ENCODE measurements around the gene ATXN7L1. TPM values are rescaled to one million over a fixed set of nuclear protein-coding genes. Genes with fewer than 3 reads are reported as not detected.

Gene ATXN7L1
- total and polyA plus RNA-seq, 2 of the 13 experiments (the other 11 are each of a cell fraction or from before 2014, with no cell fraction given) = 4.1 to 7.8 TPM

DNA sequence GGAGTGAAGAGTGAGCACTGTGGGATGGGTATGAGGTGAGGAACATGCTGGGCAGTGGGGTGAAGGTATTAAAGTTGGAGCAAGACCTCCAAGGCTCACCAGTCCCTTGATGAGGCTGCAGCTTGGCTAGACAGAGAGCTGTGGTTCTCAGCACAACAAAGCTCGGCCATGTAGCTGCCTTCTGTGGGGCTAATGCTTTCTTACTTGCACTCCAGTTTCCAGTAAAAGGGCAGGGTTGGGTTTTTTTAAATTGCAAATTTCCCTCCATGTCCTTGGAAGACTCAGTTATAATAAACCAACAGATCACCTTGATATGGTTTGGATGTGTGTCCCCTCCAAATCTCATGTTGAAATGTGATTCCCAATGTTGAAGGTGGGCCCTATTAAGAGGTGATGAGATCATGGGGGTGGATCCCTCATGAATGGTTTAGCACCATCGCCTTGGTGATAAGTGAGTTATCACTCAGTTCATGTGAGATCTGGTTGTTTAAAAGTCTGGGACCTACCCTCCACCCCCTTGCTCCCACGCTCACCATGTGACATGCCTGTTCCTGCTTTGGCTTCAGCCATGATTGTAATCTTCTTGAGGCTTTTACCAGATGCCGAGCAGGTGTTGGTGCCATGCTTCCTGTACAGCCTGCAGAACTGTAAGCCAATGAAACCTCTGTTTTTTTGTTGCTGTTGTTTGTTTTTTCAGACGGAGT, 55.9 kb downstream of the ATXN7L1 start:
- ATAC-seq = no peak
- in situ Hi-C loops (cut with HindIII; ENCODE audit: extremely low pct_ligation_motif_present, low pct_unique_long_range_greater_than_20kb) (no loop called here), intact Hi-C loops (cut with micrococcal nuclease; ENCODE audit: unreplicated experiment) (no loop called here)
- TF ChIP-seq, protein P1, sequence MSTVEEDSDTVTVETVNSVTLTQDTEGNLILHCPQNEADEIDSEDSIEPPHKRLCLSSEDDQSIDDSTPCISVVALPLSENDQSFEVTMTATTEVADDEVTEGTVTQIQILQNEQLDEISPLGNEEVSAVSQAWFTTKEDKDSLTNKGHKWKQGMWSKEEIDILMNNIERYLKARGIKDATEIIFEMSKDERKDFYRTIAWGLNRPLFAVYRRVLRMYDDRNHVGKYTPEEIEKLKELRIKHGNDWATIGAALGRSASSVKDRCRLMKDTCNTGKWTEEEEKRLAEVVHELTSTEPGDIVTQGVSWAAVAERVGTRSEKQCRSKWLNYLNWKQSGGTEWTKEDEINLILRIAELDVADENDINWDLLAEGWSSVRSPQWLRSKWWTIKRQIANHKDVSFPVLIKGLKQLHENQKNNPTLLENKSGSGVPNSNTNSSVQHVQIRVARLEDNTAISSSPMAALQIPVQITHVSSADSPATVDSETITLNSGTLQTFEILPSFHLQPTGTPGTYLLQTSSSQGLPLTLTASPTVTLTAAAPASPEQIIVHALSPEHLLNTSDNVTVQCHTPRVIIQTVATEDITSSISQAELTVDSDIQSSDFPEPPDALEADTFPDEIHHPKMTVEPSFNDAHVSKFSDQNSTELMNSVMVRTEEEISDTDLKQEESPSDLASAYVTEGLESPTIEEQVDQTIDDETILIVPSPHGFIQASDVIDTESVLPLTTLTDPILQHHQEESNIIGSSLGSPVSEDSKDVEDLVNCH (CRISPR knock-in tag; IDR thresholded peaks at IDR 0.05) = no peak
- TF ChIP-seq ZNF160 (CRISPR knock-in tag; IDR thresholded peaks at IDR 0.05) (no peak), U2AF2 (IDR thresholded peaks at IDR 0.05; ENCODE audit: low read depth, low read length) (no peak), NR2F1 (CRISPR knock-in tag; IDR thresholded peaks at IDR 0.05) (no peak), KLF11 (CRISPR knock-in tag; IDR thresholded peaks at IDR 0.05) (no peak)
- TF ChIP-seq, protein P2, sequence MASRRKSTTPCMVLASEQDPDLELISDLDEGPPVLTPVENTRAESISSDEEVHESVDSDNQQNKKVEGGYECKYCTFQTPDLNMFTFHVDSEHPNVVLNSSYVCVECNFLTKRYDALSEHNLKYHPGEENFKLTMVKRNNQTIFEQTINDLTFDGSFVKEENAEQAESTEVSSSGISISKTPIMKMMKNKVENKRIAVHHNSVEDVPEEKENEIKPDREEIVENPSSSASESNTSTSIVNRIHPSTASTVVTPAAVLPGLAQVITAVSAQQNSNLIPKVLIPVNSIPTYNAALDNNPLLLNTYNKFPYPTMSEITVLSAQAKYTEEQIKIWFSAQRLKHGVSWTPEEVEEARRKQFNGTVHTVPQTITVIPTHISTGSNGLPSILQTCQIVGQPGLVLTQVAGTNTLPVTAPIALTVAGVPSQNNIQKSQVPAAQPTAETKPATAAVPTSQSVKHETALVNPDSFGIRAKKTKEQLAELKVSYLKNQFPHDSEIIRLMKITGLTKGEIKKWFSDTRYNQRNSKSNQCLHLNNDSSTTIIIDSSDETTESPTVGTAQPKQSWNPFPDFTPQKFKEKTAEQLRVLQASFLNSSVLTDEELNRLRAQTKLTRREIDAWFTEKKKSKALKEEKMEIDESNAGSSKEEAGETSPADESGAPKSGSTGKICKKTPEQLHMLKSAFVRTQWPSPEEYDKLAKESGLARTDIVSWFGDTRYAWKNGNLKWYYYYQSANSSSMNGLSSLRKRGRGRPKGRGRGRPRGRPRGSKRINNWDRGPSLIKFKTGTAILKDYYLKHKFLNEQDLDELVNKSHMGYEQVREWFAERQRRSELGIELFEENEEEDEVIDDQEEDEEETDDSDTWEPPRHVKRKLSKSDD (CRISPR knock-in tag; IDR thresholded peaks at IDR 0.05; ENCODE audit: low read depth) = no peak
- TF ChIP-seq, protein P3, sequence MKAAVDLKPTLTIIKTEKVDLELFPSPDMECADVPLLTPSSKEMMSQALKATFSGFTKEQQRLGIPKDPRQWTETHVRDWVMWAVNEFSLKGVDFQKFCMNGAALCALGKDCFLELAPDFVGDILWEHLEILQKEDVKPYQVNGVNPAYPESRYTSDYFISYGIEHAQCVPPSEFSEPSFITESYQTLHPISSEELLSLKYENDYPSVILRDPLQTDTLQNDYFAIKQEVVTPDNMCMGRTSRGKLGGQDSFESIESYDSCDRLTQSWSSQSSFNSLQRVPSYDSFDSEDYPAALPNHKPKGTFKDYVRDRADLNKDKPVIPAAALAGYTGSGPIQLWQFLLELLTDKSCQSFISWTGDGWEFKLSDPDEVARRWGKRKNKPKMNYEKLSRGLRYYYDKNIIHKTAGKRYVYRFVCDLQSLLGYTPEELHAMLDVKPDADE (CRISPR knock-in tag; IDR thresholded peaks at IDR 0.05) = no peak
- no peaks in the 10 kb centered on the region for H3K9me3 ChIP-seq (ENCODE audit: low read length)
- no peaks in the 10 kb centered on the region for H4K20me1 ChIP-seq (ENCODE audit: insufficient read depth, low read length)
- no peak for DNase-seq (ENCODE audit: low spot score)
- H3K27me3 ChIP-seq (ENCODE audit: control insufficient read depth in 1 of 2, insufficient read depth in 2 of 2, low read length in 2 of 2) = no peaks in the 10 kb centered on the region
- no peak overlapping the region for H3K27ac ChIP-seq (ENCODE audit: extremely low read length, insufficient read depth, low read length)
- no peak for FAIRE-seq
- H3K36me3 ChIP-seq (replicated peaks in 1 of 2; ENCODE audit: control insufficient read depth in 1 of 2, insufficient read depth in 2 of 2, low read length in 2 of 2) = no peaks in the 10 kb centered on the region
- ChIA-PET POLR2A (interaction anchor here (1.5 kb wide), 1 partner anchor 9 kb away, joined by 3 read pairs; no protein-coding TSS in a partner anchor), CTCF (ENCODE audit: low intra/inter-chr PET ratio, low total read pairs) (no interaction called here)
- no peak overlapping the region for H3K9ac ChIP-seq (ENCODE audit: insufficient read depth, low read depth, low read length)
- 99% methylated on average over 5 of the region's 5 CpGs for WGBS (ENCODE audit: low lambda C conversion rate)
- no peaks in the 10 kb centered on the region for H3K79me2 ChIP-seq (ENCODE audit: insufficient read depth, low read length)
- H2AFZ ChIP-seq (ENCODE audit: low read length) = no peak overlapping the region
- H3K4me2 ChIP-seq (ENCODE audit: low read depth, low read length) = no peak overlapping the region
- no peaks in the 10 kb centered on the region for H3K4me1 ChIP-seq (ENCODE audit: insufficient read depth, low read length)
- BruUV-seq (replicated peaks) = no TSS peak
- no peak overlapping the region for H3K4me3 ChIP-seq (replicated peaks in 1 of 3; ENCODE audit: insufficient read depth in 1 of 3, low read depth in 2 of 3, low read length in 3 of 3)
